BJ (cell line): ENCODE measurements around the gene MAN1C1. TPM values are rescaled to one million over a fixed set of nuclear protein-coding genes. Genes with fewer than 3 reads are reported as not detected.

Source experiments
- CTCF ChIA-PET: fragments of 350-600 bp; formaldehyde crosslinking; extraction: SDS; loops from one replicate; lab custom pipeline; 2021; ENCODE audit warnings: antibody characterized with exemption, inconsistent platforms; lab: Yijun Ruan, JAX
- POLR2A ChIA-PET: fragments of 300-600 bp; sonication (Branson Sonifier 250); formaldehyde crosslinking; extraction: SDS; loops from one replicate; lab custom pipeline; 2021; ENCODE audit warnings: antibody characterized with exemption; lab: Charles Lee
- DNase-seq: peaks from one replicate; pipeline ENCODE4 v3.0.0-alpha.2; 2011; ENCODE audit warnings: low read depth
- H3K27me3 ChIP-seq: 2 replicates; pipeline ENCODE4 v1.6.0; 2011; ENCODE audit warnings: low read length; ENCODE audit not compliant: control insufficient read depth, insufficient read depth
- H3K36me3 ChIP-seq: 2 replicates; pipeline ENCODE4 v1.5.1; 2011; ENCODE audit warnings: low read length; ENCODE audit not compliant: control insufficient read depth, insufficient read depth
- H3K4me3 ChIP-seq: 2 replicates; pipeline ENCODE4 v1.5.1; 2011; ENCODE audit warnings: low read depth, mild to moderate bottlenecking, control low read depth, low read length
- CTCF ChIP-seq: IDR thresholded peaks from 2 replicates; pipeline ENCODE4 v1.5.1; 2011; ENCODE audit warnings: low read depth, mild to moderate bottlenecking, control low read depth, inconsistent platforms, low read length, moderate library complexity; ENCODE audit not compliant: insufficient read depth
- polyA plus RNA-seq: library from polyadenylated mRNA; depleted of rRNA; stranded (reverse); fragments of >200 nt; gene quantifications from 2 replicates; pipeline ENCODE4 v1.2.3, GENCODE V29; 2011

Gene MAN1C1
- polyA plus RNA-seq, 1 experiment: 1.1 TPM

GRCh38 chr1:25720624-25721023 lies 104.0 kb downstream of the MAN1C1 start:
- ChIA-PET POLR2A (interaction anchor here (0.6 kb wide), 1 partner anchor 104 kb away, joined by 9 read pairs; no protein-coding TSS in a partner anchor), CTCF (interaction anchor here (0.9 to 1.3 kb wide), 2 partner anchors 16 to 23 kb away, joined by 3 read pairs; no protein-coding TSS in a partner anchor)
- Histone ChIP-seq H3K27me3 (peaks cover 13% of the 10 kb centered on the region), H3K4me3 (no peak overlapping the region), H3K36me3 (no peaks in the 10 kb centered on the region)
- no peak for DNase-seq
- no peak for TF ChIP-seq CTCF

- DNase-seq: no peak
- TF ChIP-seq CTCF: no peak
- Histone ChIP-seq H3K4me3 (no peak overlapping the region), H3K36me3 (no peaks in the 10 kb centered on the region), H3K27me3 (peaks cover 15% of the 10 kb centered on the region)
- ChIA-PET POLR2A (no interaction called here), CTCF (no interaction called here)
Observed at GRCh38 chr1:25723250-25723880, 106.8 kb downstream of the MAN1C1 start.

- ChIA-PET POLR2A (no interaction called here), CTCF (no interaction called here)
- no peaks in the 10 kb centered on the region for H3K36me3 ChIP-seq
Observed at GRCh38 chr1:25724201-25724600, 107.6 kb downstream of the MAN1C1 start.

GRCh38 chr1:25724966-25725365 lies 108.4 kb downstream of the MAN1C1 start:
- TF ChIP-seq CTCF: no peak
- Histone ChIP-seq H3K27me3 (peaks cover 15% of the 10 kb centered on the region), H3K4me3 (no peak overlapping the region), H3K36me3 (no peaks in the 10 kb centered on the region)
- DNase-seq: no peak
- ChIA-PET POLR2A (no interaction called here), CTCF (interaction anchor here (1.2 to 1.5 kb wide), 4 partner anchors 10 to 116 kb away, joined by 3 to 4 read pairs (median 4); no protein-coding TSS in a partner anchor)

More at GRCh38 chr1:25724201-25724600, 107.6 kb downstream of the MAN1C1 start:
- H3K4me3 ChIP-seq: no peak overlapping the region
- DNase-seq: no peak
- peaks cover 15% of the 10 kb centered on the region for H3K27me3 ChIP-seq
- TF ChIP-seq CTCF: no peak

GRCh38 chr1:25725482-25725881 lies 108.9 kb downstream of the MAN1C1 start:
- ChIA-PET CTCF (interaction anchor here (1.2 to 1.5 kb wide), 4 partner anchors 11 to 117 kb away, joined by 3 to 4 read pairs (median 4); no protein-coding TSS in a partner anchor), POLR2A (interaction anchor here (0.5 kb wide), 1 partner anchor 466 kb away, joined by 3 read pairs; no protein-coding TSS in a partner anchor)
- Histone ChIP-seq H3K36me3 (no peaks in the 10 kb centered on the region), H3K4me3 (no peak overlapping the region), H3K27me3 (peaks cover 15% of the 10 kb centered on the region)
- TF ChIP-seq CTCF: no peak
- DNase-seq: no peak
